Ascending aorta (tissue), 2 donors: ENCODE data around the gene ABCC2. TPM values are rescaled to one million over a fixed set of nuclear protein-coding genes. Genes with fewer than 3 reads are reported as not detected.

Experiments used
- DNase-seq, 2 donors: peaks; one replicate each; pipeline ENCODE4 v3.0.0-alpha.2; 2019; ENCODE audit warnings: low spot score in 2 of 2
- H3K27ac ChIP-seq, 2 donors: fragments of 200-600 bp; sonication (generic); one replicate each; pipeline ENCODE4 v1.5.1; 2016 to 2017; ENCODE audit warnings: mild to moderate bottlenecking in 1 of 2
- H3K27me3 ChIP-seq: fragments of 200-600 bp; sonication (generic); one replicate; pipeline ENCODE4 v1.5.1; 2017
- H3K36me3 ChIP-seq, 2 donors: fragments of 200-600 bp; sonication (generic); one replicate each; pipeline ENCODE4 v1.5.1; 2016
- H3K4me1 ChIP-seq, 2 donors: fragments of 200-600 bp; sonication (generic); one replicate each; pipeline ENCODE4 v1.5.1; 2016 to 2017; ENCODE audit warnings: mild to moderate bottlenecking in 1 of 2
- H3K4me3 ChIP-seq, 2 donors: fragments of 200-600 bp; sonication (generic); one replicate each; pipeline ENCODE4 v1.5.1; 2016 to 2017; ENCODE audit warnings: mild to moderate bottlenecking in 1 of 2
- H3K9me3 ChIP-seq, 2 donors: fragments of 200-600 bp; sonication (generic); one replicate each; pipeline ENCODE4 v1.5.1; 2016
- CTCF ChIP-seq, 3 experiments: fragments of 200-600 bp in 2 of 3; fragments of 450-650 bp in 1 of 3; sonication (generic) in 2 of 3; IDR thresholded peaks; one replicate each; pipeline ENCODE4 v1.5.1; 2016 to 2019; ENCODE audit warnings: antibody characterized with exemption in 3 of 3, mild to moderate bottlenecking in 1 of 3, moderate library complexity in 1 of 3
- intact Hi-C: fragments of 100-400 bp; cut with DNase I; formaldehyde crosslinking; loops from one replicate; pipeline ENCODE4 v1.15.1; 2023
- total RNA-seq: library from RNA; depleted of rRNA; stranded (reverse); fragments of >200 nt; gene quantifications from one replicate; pipeline ENCODE4 v1.1.0, GENCODE V29; 2016

Gene ABCC2
- total RNA-seq, 1 donor from 2014 or later = 0.96 TPM

DNA sequence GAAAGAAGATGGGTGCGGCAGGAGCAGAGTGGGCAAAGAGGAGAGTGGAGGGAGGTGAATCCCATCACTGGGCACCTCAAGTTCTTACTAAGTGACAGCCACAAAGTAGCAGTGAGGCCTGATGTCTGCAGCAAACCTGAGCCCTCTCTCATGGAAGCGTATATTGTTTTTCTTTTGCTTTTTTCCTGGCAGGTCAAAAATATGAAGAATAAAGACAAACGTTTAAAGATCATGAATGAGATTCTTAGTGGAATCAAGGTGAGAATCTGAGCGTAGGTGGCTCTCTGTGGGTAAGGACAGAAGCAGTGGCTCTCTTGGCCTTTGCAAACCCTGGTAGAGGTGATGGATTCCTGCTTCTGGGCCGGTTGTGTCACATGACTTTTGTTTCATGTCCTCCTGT is 22.8 kb downstream of the ABCC2 start:
- Histone ChIP-seq H3K27me3 (no peaks in the 10 kb centered on the region), H3K9me3 (no peaks in the 10 kb centered on the region), H3K36me3 (no peaks in the 10 kb centered on the region), H3K4me1 (no peaks in the 10 kb centered on the region), H3K27ac (no peak overlapping the region), H3K4me3 (no peak overlapping the region)
- TF ChIP-seq CTCF (IDR thresholded peaks at IDR 0.05) = no peak
- intact Hi-C loops = no loop called here
- DNase-seq = no peak

DNA sequence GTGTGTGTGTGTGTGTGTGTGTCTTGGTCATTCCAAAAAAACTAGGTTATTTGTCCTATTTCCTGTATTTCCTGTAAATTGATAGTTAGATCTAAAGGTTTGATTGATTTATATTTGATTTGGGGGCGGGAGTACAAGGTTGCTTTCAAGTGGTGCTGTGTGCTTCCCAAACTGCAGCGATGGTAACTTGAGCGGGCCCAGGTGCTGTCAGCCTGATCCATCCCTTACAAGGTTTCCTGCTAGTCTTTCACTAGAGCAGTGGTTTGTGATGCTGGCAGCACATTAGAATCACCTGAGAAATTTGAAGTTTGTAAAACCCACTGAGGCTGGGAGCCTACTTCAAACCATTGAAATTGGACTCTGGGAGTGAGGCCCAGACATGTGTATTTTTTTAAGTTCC is 23.7 kb downstream of the ABCC2 start:
- Histone ChIP-seq H3K9me3 (no peaks in the 10 kb centered on the region), H3K4me3 (no peak overlapping the region), H3K36me3 (no peaks in the 10 kb centered on the region), H3K4me1 (no peaks in the 10 kb centered on the region), H3K27ac (no peak overlapping the region), H3K27me3 (no peaks in the 10 kb centered on the region)
- TF ChIP-seq CTCF (IDR thresholded peaks at IDR 0.05) = no peak
- intact Hi-C loops = no loop called here
- no peak for DNase-seq

DNA sequence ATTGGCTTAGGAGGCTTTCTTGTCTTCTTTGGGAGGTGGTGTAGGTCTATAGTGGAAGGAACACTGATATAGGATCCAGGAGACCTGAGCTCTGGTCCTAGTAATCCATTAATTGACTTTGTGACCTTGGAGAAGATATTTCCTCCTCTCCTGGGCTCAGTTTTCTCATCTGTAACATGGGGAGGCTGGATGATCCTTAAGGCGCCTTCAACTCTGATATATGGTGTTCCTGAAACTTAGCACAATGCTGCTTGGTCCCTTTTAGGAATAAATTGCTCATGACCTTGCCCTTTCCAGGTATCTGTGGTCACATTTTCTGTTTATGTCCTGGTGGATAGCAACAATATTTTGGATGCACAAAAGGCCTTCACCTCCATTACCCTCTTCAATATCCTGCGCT is 25.3 kb downstream of the ABCC2 start:
- Histone ChIP-seq H3K36me3 (no peaks in the 10 kb centered on the region), H3K4me3 (no peak overlapping the region), H3K4me1 (no peaks in the 10 kb centered on the region), H3K9me3 (no peaks in the 10 kb centered on the region), H3K27me3 (no peaks in the 10 kb centered on the region), H3K27ac (no peak overlapping the region)
- DNase-seq = no peak
- intact Hi-C loops = no loop called here
- no peak for TF ChIP-seq CTCF (IDR thresholded peaks at IDR 0.05)

DNA sequence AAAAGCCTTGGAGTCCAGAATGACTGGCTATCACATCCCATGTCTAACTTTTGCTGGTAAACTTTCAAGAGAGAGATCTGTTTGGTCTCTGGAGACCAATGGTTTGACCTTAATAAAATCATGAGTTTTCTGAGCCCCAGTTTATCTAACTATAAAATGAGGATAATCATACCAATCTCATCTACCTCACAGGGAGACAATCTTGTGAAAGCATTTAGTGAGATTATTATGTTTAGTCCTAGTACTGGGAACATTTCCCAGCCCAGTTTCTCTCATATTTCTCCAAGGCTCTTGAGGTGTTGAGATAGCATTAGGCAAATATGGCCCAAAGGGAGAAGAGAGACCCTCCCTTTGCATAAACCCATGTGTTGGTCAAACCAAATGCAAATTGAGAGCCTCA is 25.8 kb downstream of the ABCC2 start:
- H3K36me3 ChIP-seq = no peaks in the 10 kb centered on the region
- H3K27me3 ChIP-seq = no peaks in the 10 kb centered on the region
- H3K9me3 ChIP-seq = no peaks in the 10 kb centered on the region
- intact Hi-C loops = no loop called here
- no peak for DNase-seq
- no peak overlapping the region for H3K27ac ChIP-seq
- H3K4me3 ChIP-seq = no peak overlapping the region
- TF ChIP-seq CTCF (IDR thresholded peaks at IDR 0.05) = no peak
- no peaks in the 10 kb centered on the region for H3K4me1 ChIP-seq

- no peaks in the 10 kb centered on the region for H3K36me3 ChIP-seq
- H3K4me3 ChIP-seq = no peak overlapping the region
- H3K4me1 ChIP-seq = no peaks in the 10 kb centered on the region
- intact Hi-C loops = no loop called here
- H3K27me3 ChIP-seq = no peaks in the 10 kb centered on the region
- no peak overlapping the region for H3K27ac ChIP-seq
- H3K9me3 ChIP-seq = no peaks in the 10 kb centered on the region
- no peak for DNase-seq
- TF ChIP-seq CTCF (IDR thresholded peaks at IDR 0.05) = no peak
Observed at GRCh38 chr10:99809481-99809880, 27.0 kb downstream of the ABCC2 start.

GRCh38 chr10:99809931-99810615 is 27.6 kb downstream of the ABCC2 start:
- TF ChIP-seq CTCF (IDR thresholded peaks at IDR 0.05) = no peak
- Histone ChIP-seq H3K27ac (no peak overlapping the region), H3K36me3 (no peaks in the 10 kb centered on the region), H3K27me3 (no peaks in the 10 kb centered on the region), H3K4me3 (no peak overlapping the region), H3K4me1 (no peaks in the 10 kb centered on the region), H3K9me3 (no peaks in the 10 kb centered on the region)
- intact Hi-C loops = no loop called here
- DNase-seq = no peak
